ENCODE results near the gene ANO9. TPM values are rescaled to one million over a fixed set of nuclear protein-coding genes. Genes with fewer than 3 reads are reported as not detected.

Gene ANO9
- total RNA-seq, 1 donor from 2014 or later = 1.9 TPM

DNA sequence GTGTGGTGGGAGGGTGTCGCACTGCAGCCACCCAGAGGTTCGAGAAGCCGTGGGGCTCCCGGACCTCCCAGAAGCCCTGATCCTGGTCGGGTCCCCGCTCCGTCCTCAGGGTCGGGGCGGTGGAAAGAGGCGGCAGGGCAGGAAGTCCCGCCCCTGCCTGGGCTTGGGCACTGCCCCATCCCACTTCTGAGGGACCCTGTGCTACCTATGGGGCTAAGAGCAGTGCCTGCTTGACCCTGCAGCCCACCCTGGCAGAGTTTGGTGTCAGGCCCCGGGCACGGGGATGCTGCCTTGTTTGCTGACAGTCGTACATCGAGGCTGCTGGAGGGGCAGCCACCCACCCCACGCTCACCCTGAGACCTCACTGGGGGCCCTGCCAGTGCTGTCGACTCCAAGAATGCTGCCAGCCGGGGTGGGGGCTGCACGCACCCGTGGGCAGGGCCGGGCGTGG lies 45.8 kb upstream of the ANO9 start:
- Histone ChIP-seq H3K27ac (ENCODE audit: low read depth, low read length) (no peak overlapping the region), H3K4me2 (ENCODE audit: low read length) (no peak overlapping the region), H3K9me3 (ENCODE audit: insufficient read depth, low read depth, low read length) (no peaks in the 10 kb centered on the region), H3K4me1 (ENCODE audit: insufficient read depth, low read length) (no peaks in the 10 kb centered on the region), H3K9ac (ENCODE audit: low read length) (no peak overlapping the region), H3K79me2 (ENCODE audit: insufficient read depth, low read length) (peaks cover 22% of the 10 kb centered on the region), H3K27me3 (ENCODE audit: insufficient read depth, low read length) (no peaks in the 10 kb centered on the region), H3K36me3 (ENCODE audit: insufficient read depth, low read length) (no peaks in the 10 kb centered on the region), H3K4me3 (ENCODE audit: insufficient read depth, low read depth, low read length) (no peak overlapping the region), H2AFZ (ENCODE audit: low read depth, low read length) (no peak overlapping the region), H4K20me1 (ENCODE audit: insufficient read depth, low read length) (peaks cover 10% of the 10 kb centered on the region)
- no peaks in the 10 kb centered on the region for H3K4me1 Mint-ChIP-seq (ENCODE audit: low read depth, unreplicated experiment)
- H3K36me3 Mint-ChIP-seq (ENCODE audit: low read depth, unreplicated experiment) = peaks cover 5% of the 10 kb centered on the region
- H3K4me3 Mint-ChIP-seq (ENCODE audit: unreplicated experiment) = no peak overlapping the region
- no peak for FAIRE-seq
- H3K27me3 Mint-ChIP-seq (ENCODE audit: low read depth, unreplicated experiment) = no peaks in the 10 kb centered on the region
- no peaks in the 10 kb centered on the region for H3K9me3 Mint-ChIP-seq (ENCODE audit: unreplicated experiment)
- DNase-seq (ENCODE audit: low read depth) = no peak
- H3K27ac Mint-ChIP-seq (ENCODE audit: unreplicated experiment) = no peak overlapping the region
- no peak for TF ChIP-seq EZH2 (IDR thresholded peaks at IDR 0.05; ENCODE audit: insufficient read depth, low read length)
- TF ChIP-seq, protein P1, sequence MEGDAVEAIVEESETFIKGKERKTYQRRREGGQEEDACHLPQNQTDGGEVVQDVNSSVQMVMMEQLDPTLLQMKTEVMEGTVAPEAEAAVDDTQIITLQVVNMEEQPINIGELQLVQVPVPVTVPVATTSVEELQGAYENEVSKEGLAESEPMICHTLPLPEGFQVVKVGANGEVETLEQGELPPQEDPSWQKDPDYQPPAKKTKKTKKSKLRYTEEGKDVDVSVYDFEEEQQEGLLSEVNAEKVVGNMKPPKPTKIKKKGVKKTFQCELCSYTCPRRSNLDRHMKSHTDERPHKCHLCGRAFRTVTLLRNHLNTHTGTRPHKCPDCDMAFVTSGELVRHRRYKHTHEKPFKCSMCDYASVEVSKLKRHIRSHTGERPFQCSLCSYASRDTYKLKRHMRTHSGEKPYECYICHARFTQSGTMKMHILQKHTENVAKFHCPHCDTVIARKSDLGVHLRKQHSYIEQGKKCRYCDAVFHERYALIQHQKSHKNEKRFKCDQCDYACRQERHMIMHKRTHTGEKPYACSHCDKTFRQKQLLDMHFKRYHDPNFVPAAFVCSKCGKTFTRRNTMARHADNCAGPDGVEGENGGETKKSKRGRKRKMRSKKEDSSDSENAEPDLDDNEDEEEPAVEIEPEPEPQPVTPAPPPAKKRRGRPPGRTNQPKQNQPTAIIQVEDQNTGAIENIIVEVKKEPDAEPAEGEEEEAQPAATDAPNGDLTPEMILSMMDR (IDR thresholded peaks at IDR 0.05; ENCODE audit: insufficient read depth, low read depth, low read length) = no peak

GRCh38 chr11:486189-486588 lies 44.4 kb upstream of the ANO9 start:
- Histone ChIP-seq H4K20me1 (ENCODE audit: insufficient read depth, low read length) (peaks cover 10% of the 10 kb centered on the region), H3K4me3 (ENCODE audit: insufficient read depth, low read depth, low read length) (no peak overlapping the region), H3K4me1 (ENCODE audit: insufficient read depth, low read length) (no peaks in the 10 kb centered on the region), H3K27ac (ENCODE audit: low read depth, low read length) (no peak overlapping the region), H2AFZ (ENCODE audit: low read depth, low read length) (no peak overlapping the region), H3K4me2 (ENCODE audit: low read length) (no peak overlapping the region), H3K9me3 (ENCODE audit: insufficient read depth, low read depth, low read length) (no peaks in the 10 kb centered on the region), H3K27me3 (ENCODE audit: insufficient read depth, low read length) (no peaks in the 10 kb centered on the region), H3K9ac (ENCODE audit: low read length) (no peak overlapping the region), H3K79me2 (ENCODE audit: insufficient read depth, low read length) (peaks cover 22% of the 10 kb centered on the region), H3K36me3 (ENCODE audit: insufficient read depth, low read length) (no peaks in the 10 kb centered on the region)
- DNase-seq (ENCODE audit: low read depth) = no peak
- Mint-ChIP-seq H3K36me3 (ENCODE audit: low read depth, unreplicated experiment) (peaks cover 8% of the 10 kb centered on the region), H3K27me3 (ENCODE audit: low read depth, unreplicated experiment) (no peaks in the 10 kb centered on the region), H3K4me1 (ENCODE audit: low read depth, unreplicated experiment) (no peaks in the 10 kb centered on the region), H3K4me3 (ENCODE audit: unreplicated experiment) (no peak overlapping the region), H3K9me3 (ENCODE audit: unreplicated experiment) (no peaks in the 10 kb centered on the region), H3K27ac (ENCODE audit: unreplicated experiment) (no peak overlapping the region)
- no peak for FAIRE-seq
- no peak for TF ChIP-seq EZH2 (IDR thresholded peaks at IDR 0.05; ENCODE audit: insufficient read depth, low read length)
- TF ChIP-seq, protein P1 (IDR thresholded peaks at IDR 0.05; ENCODE audit: insufficient read depth, low read depth, low read length) = no peak

- Histone ChIP-seq H2AFZ (ENCODE audit: low read depth, low read length) (no peak overlapping the region), H3K36me3 (ENCODE audit: insufficient read depth, low read length) (no peaks in the 10 kb centered on the region), H3K4me3 (ENCODE audit: insufficient read depth, low read depth, low read length) (no peak overlapping the region), H3K4me2 (ENCODE audit: low read length) (no peak overlapping the region), H3K27me3 (ENCODE audit: insufficient read depth, low read length) (no peaks in the 10 kb centered on the region), H3K4me1 (ENCODE audit: insufficient read depth, low read length) (no peaks in the 10 kb centered on the region), H3K79me2 (ENCODE audit: insufficient read depth, low read length) (peaks cover 22% of the 10 kb centered on the region), H3K9me3 (ENCODE audit: insufficient read depth, low read depth, low read length) (no peaks in the 10 kb centered on the region), H4K20me1 (ENCODE audit: insufficient read depth, low read length) (peaks cover 10% of the 10 kb centered on the region), H3K9ac (ENCODE audit: low read length) (no peak overlapping the region), H3K27ac (ENCODE audit: low read depth, low read length) (no peak overlapping the region)
- Mint-ChIP-seq H3K4me1 (ENCODE audit: low read depth, unreplicated experiment) (no peaks in the 10 kb centered on the region), H3K27ac (ENCODE audit: unreplicated experiment) (no peak overlapping the region), H3K9me3 (ENCODE audit: unreplicated experiment) (no peaks in the 10 kb centered on the region), H3K4me3 (ENCODE audit: unreplicated experiment) (no peak overlapping the region), H3K27me3 (ENCODE audit: low read depth, unreplicated experiment) (no peaks in the 10 kb centered on the region), H3K36me3 (ENCODE audit: low read depth, unreplicated experiment) (peaks cover 10% of the 10 kb centered on the region)
- DNase-seq (ENCODE audit: low read depth) (no peak), FAIRE-seq (no peak)
- TF ChIP-seq EZH2 (IDR thresholded peaks at IDR 0.05; ENCODE audit: insufficient read depth, low read length) = no peak
- TF ChIP-seq, protein P1 (IDR thresholded peaks at IDR 0.05; ENCODE audit: insufficient read depth, low read depth, low read length) = no peak
Measured at GRCh38 chr11:484616-485015, 42.8 kb upstream of the ANO9 start.
